Mesendoderm (in vitro differentiated cells): ENCODE measurements around the gene FNDC4.

Experiments used
- DNase-seq: peaks from one replicate; pipeline ENCODE4 v3.0.0; 2013
- H2AK5ac ChIP-seq: 2 replicates; pipeline ENCODE4 v1.6.1; 2013; ENCODE audit warnings: low read length, inconsistent platforms
- H2BK120ac ChIP-seq: 2 replicates; pipeline ENCODE4 v1.6.1; 2013; ENCODE audit warnings: low read depth, mild to moderate bottlenecking, low read length, moderate library complexity, mixed read lengths
- H2BK15ac ChIP-seq: replicated peaks from 2 replicates; pipeline ENCODE4 v1.6.1; 2013; ENCODE audit warnings: low read depth, mild to moderate bottlenecking, moderate library complexity
- H2BK5ac ChIP-seq: 2 replicates; pipeline ENCODE4 v1.6.1; 2013; ENCODE audit warnings: low read length, inconsistent platforms
- H3K18ac ChIP-seq: 2 replicates; pipeline ENCODE4 v1.6.1; 2013; ENCODE audit warnings: mild to moderate bottlenecking, low read length, mixed read lengths
- H3K23ac ChIP-seq: one replicate; pipeline ENCODE4 v1.6.1; 2013; ENCODE audit warnings: low read length
- H3K27ac ChIP-seq: 2 replicates; pipeline ENCODE4 v1.5.1; 2013; ENCODE audit warnings: low read depth, mild to moderate bottlenecking, inconsistent platforms, low read length, moderate library complexity
- H3K27me3 ChIP-seq: 2 replicates; pipeline ENCODE4 v1.6.1; 2013; ENCODE audit warnings: low read length, control low read depth, mild to moderate bottlenecking, inconsistent platforms; ENCODE audit not compliant: insufficient read depth, poor library complexity
- H3K36me3 ChIP-seq: 2 replicates; pipeline ENCODE4 v1.6.1; 2013; ENCODE audit warnings: low read length, inconsistent platforms; ENCODE audit not compliant: control insufficient read depth, insufficient read depth
- H3K4ac ChIP-seq: one replicate; pipeline ENCODE4 v1.6.1; 2013; ENCODE audit warnings: low read depth, mild to moderate bottlenecking, low read length, moderate library complexity
- H3K4me1 ChIP-seq: 2 replicates; pipeline ENCODE4 v1.6.1; 2013; ENCODE audit warnings: low read depth, low read length, inconsistent platforms; ENCODE audit not compliant: control insufficient read depth
- H3K4me2 ChIP-seq: 2 replicates; pipeline ENCODE4 v1.6.1; 2013; ENCODE audit warnings: low read length
- H3K4me3 ChIP-seq: 2 replicates; pipeline ENCODE4 v1.5.1; 2013; ENCODE audit warnings: mild to moderate bottlenecking, low read length
- H3K56ac ChIP-seq: one replicate; pipeline ENCODE4 v1.6.1; 2013; ENCODE audit warnings: low read length
- H3K79me1 ChIP-seq: 2 replicates; pipeline ENCODE4 v1.6.1; 2013; ENCODE audit warnings: low read length, inconsistent platforms
- H3K79me2 ChIP-seq: 2 replicates; pipeline ENCODE4 v1.6.1; 2013; ENCODE audit warnings: mild to moderate bottlenecking, low read length; ENCODE audit not compliant: control insufficient read depth, insufficient read depth
- H3K9ac ChIP-seq: 2 replicates; pipeline ENCODE4 v1.6.1; 2013; ENCODE audit warnings: low read length, inconsistent platforms
- H4K5ac ChIP-seq: one replicate; pipeline ENCODE4 v1.6.1; 2013; ENCODE audit warnings: low read length
- H4K8ac ChIP-seq: one replicate; pipeline ENCODE4 v1.6.1; 2013; ENCODE audit warnings: low read depth, mild to moderate bottlenecking, control low read depth, low read length, moderate library complexity
- WGBS: extraction: QIAGEN DNeasy Blood & Tissue Kit; methylation state at CpG from one replicate; pipeline ENCODE4 v1.1.7; 2013; ENCODE audit warnings: low lambda C conversion rate, missing lambda C conversion rate; ENCODE audit not compliant: insufficient coverage; ENCODE audit errors: extremely low coverage; 5-methylcytosine and 5-hydroxymethylcytosine counted together

FNDC4 gene

GRCh38 chr2:27509326-27509725 lies 14.3 kb upstream of the FNDC4 start:
- Histone ChIP-seq H3K79me2 (no peaks in the 10 kb centered on the region), H3K36me3 (no peaks in the 10 kb centered on the region), H3K18ac (no peak overlapping the region), H3K23ac (no peak overlapping the region), H3K4me1 (no peaks in the 10 kb centered on the region), H2BK120ac (no peak overlapping the region), H3K9ac (no peak overlapping the region), H4K8ac (no peak overlapping the region), H3K27ac (no peak overlapping the region), H3K4ac (no peak overlapping the region), H2BK15ac (no peak overlapping the region), H3K79me1 (no peaks in the 10 kb centered on the region), H3K4me3 (no peak overlapping the region), H3K56ac (no peak overlapping the region), H2BK5ac (no peak overlapping the region), H3K4me2 (no peak overlapping the region), H3K27me3 (no peaks in the 10 kb centered on the region), H2AK5ac (no peak overlapping the region), H4K5ac (no peak overlapping the region)
- no peak for DNase-seq
- WGBS, result no CpG with 5 or more reads among the region's 6 CpGs

GRCh38 chr2:27507293-27507692 lies 12.3 kb upstream of the FNDC4 start:
- no peaks in the 10 kb centered on the region for H3K36me3 ChIP-seq
- no peak overlapping the region for H2BK120ac ChIP-seq
- H3K27me3 ChIP-seq, result no peaks in the 10 kb centered on the region
- no peak overlapping the region for H3K18ac ChIP-seq
- H2BK5ac ChIP-seq, result no peak overlapping the region
- no peaks in the 10 kb centered on the region for H3K79me2 ChIP-seq
- H3K4me2 ChIP-seq, result no peak overlapping the region
- no peak overlapping the region for H4K8ac ChIP-seq
- WGBS, result no CpG with 5 or more reads among the region's 4 CpGs
- no peaks in the 10 kb centered on the region for H3K4me1 ChIP-seq
- H2AK5ac ChIP-seq, result no peak overlapping the region
- H3K79me1 ChIP-seq, result no peaks in the 10 kb centered on the region
- H2BK15ac ChIP-seq, result no peak overlapping the region
- H3K56ac ChIP-seq, result no peak overlapping the region
- no peak overlapping the region for H3K27ac ChIP-seq
- DNase-seq, result no peak
- no peak overlapping the region for H3K4ac ChIP-seq
- no peak overlapping the region for H3K9ac ChIP-seq
- no peak overlapping the region for H3K4me3 ChIP-seq
- H4K5ac ChIP-seq, result no peak overlapping the region
- no peak overlapping the region for H3K23ac ChIP-seq

GRCh38 chr2:27506587-27506986 lies 11.6 kb upstream of the FNDC4 start:
- WGBS, result no CpG with 5 or more reads among the region's 6 CpGs
- Histone ChIP-seq H3K79me1 (no peaks in the 10 kb centered on the region), H3K4me1 (no peaks in the 10 kb centered on the region), H3K23ac (no peak overlapping the region), H4K8ac (no peak overlapping the region), H2BK120ac (no peak overlapping the region), H2BK15ac (no peak overlapping the region), H3K79me2 (no peaks in the 10 kb centered on the region), H4K5ac (no peak overlapping the region), H3K4ac (no peak overlapping the region), H3K36me3 (no peaks in the 10 kb centered on the region), H3K4me3 (no peak overlapping the region), H3K56ac (no peak overlapping the region), H3K9ac (no peak overlapping the region), H2AK5ac (no peak overlapping the region), H3K27me3 (no peaks in the 10 kb centered on the region), H2BK5ac (no peak overlapping the region), H3K4me2 (no peak overlapping the region), H3K27ac (no peak overlapping the region), H3K18ac (no peak overlapping the region)
- no peak for DNase-seq

GRCh38 chr2:27502142-27502541 lies 7.1 kb upstream of the FNDC4 start:
- no CpG with 5 or more reads among the region's 4 CpGs for WGBS

GRCh38 chr2:27501042-27501441 lies 6.0 kb upstream of the FNDC4 start:
- peaks cover 4% of the 10 kb centered on the region for H3K27me3 ChIP-seq
- no peak overlapping the region for H3K23ac ChIP-seq
- no peak overlapping the region for H4K8ac ChIP-seq
- no peak overlapping the region for H2BK15ac ChIP-seq
- DNase-seq, result no peak
- no peaks in the 10 kb centered on the region for H3K79me1 ChIP-seq
- no peak overlapping the region for H4K5ac ChIP-seq
- H3K4ac ChIP-seq, result no peak overlapping the region
- no peak overlapping the region for H2AK5ac ChIP-seq
- H2BK120ac ChIP-seq, result no peak overlapping the region
- H3K56ac ChIP-seq, result no peak overlapping the region
- H3K18ac ChIP-seq, result no peak overlapping the region
- no peak overlapping the region for H3K4me3 ChIP-seq
- H3K27ac ChIP-seq, result no peak overlapping the region
- H3K9ac ChIP-seq, result no peak overlapping the region
- no peak overlapping the region for H2BK5ac ChIP-seq
- H3K4me1 ChIP-seq, result no peaks in the 10 kb centered on the region
- no peaks in the 10 kb centered on the region for H3K79me2 ChIP-seq
- H3K36me3 ChIP-seq, result no peaks in the 10 kb centered on the region
- H3K4me2 ChIP-seq, result no peak overlapping the region

More at GRCh38 chr2:27502142-27502541, 7.1 kb upstream of the FNDC4 start:
- Histone ChIP-seq H2AK5ac (no peak overlapping the region), H3K4me3 (no peak overlapping the region), H3K36me3 (no peaks in the 10 kb centered on the region), H3K4me1 (no peaks in the 10 kb centered on the region), H3K27me3 (peaks cover 1% of the 10 kb centered on the region), H4K5ac (no peak overlapping the region), H3K27ac (no peak overlapping the region), H3K9ac (no peak overlapping the region), H2BK5ac (no peak overlapping the region), H2BK15ac (no peak overlapping the region), H3K56ac (no peak overlapping the region), H3K79me2 (no peaks in the 10 kb centered on the region), H3K79me1 (no peaks in the 10 kb centered on the region), H4K8ac (no peak overlapping the region), H3K4me2 (no peak overlapping the region), H3K23ac (no peak overlapping the region), H3K4ac (no peak overlapping the region), H2BK120ac (no peak overlapping the region), H3K18ac (no peak overlapping the region)
- no peak for DNase-seq

GRCh38 chr2:27498975-27499374 lies 4.0 kb upstream of the FNDC4 start:
- H3K18ac ChIP-seq, result no peak overlapping the region
- H4K5ac ChIP-seq, result no peak overlapping the region
- H3K4me2 ChIP-seq, result no peak overlapping the region
- H3K79me2 ChIP-seq, result no peaks in the 10 kb centered on the region
- no CpG with 5 or more reads among the region's 3 CpGs for WGBS
- H3K23ac ChIP-seq, result no peak overlapping the region
- H2BK120ac ChIP-seq, result no peak overlapping the region
- H2BK5ac ChIP-seq, result no peak overlapping the region
- H3K27me3 ChIP-seq, result peaks cover 5% of the 10 kb centered on the region
- no peak overlapping the region for H3K9ac ChIP-seq
- H3K4me3 ChIP-seq, result no peak overlapping the region
- H3K56ac ChIP-seq, result no peak overlapping the region
- H2AK5ac ChIP-seq, result no peak overlapping the region
- no peaks in the 10 kb centered on the region for H3K4me1 ChIP-seq
- no peaks in the 10 kb centered on the region for H3K36me3 ChIP-seq
- no peak for DNase-seq
- H3K79me1 ChIP-seq, result no peaks in the 10 kb centered on the region
- H2BK15ac ChIP-seq, result no peak overlapping the region
- no peak overlapping the region for H3K27ac ChIP-seq
- H3K4ac ChIP-seq, result no peak overlapping the region
- no peak overlapping the region for H4K8ac ChIP-seq
